Peyer's patch (tissue), 4 donors: Measurements from ENCODE around the gene MEF2C. TPM values are rescaled to one million over a fixed set of nuclear protein-coding genes. Genes with fewer than 3 reads are reported as not detected.

Experiments
- DNase-seq, 3 donors: peaks; one replicate each; pipeline ENCODE4 v3.0.0-alpha.2; 2017 to 2019
- H3K27ac ChIP-seq, 4 donors: fragments of 200-600 bp; sonication (generic); one replicate each; pipeline ENCODE4 v1.5.1; 2016 to 2019
- H3K27me3 ChIP-seq, 2 donors: fragments of 200-600 bp; sonication (generic); one replicate each; pipeline ENCODE4 v1.5.1; 2019
- H3K36me3 ChIP-seq, 3 donors: fragments of 200-600 bp; sonication (generic); one replicate each; pipeline ENCODE4 v1.5.1; 2016 to 2019
- H3K4me1 ChIP-seq, 4 donors: fragments of 200-600 bp; sonication (generic); one replicate each; pipeline ENCODE4 v1.5.1; 2016 to 2019
- H3K4me3 ChIP-seq, 4 donors: fragments of 200-600 bp; sonication (generic); 1 replicate in 3 of 4; 2 replicates in 1 of 4; pipeline ENCODE4 v1.5.1; 2016 to 2019; ENCODE audit warnings: mild to moderate bottlenecking in 1 of 4
- H3K9me3 ChIP-seq, 4 donors: fragments of 200-600 bp; sonication (generic); one replicate each; pipeline ENCODE4 v1.5.1; 2016 to 2019; ENCODE audit warnings: mild to moderate bottlenecking in 1 of 4
- POLR2A ChIP-seq, 2 donors: fragments of 450-650 bp; IDR thresholded peaks; one replicate each; pipeline ENCODE4 v1.5.1; 2017; ENCODE audit warnings: antibody characterized with exemption in 2 of 2, mild to moderate bottlenecking in 2 of 2, moderate library complexity in 2 of 2
- total RNA-seq, 4 donors: library from RNA; depleted of rRNA; stranded (reverse); fragments of >200 nt; gene quantifications; one replicate each; pipeline ENCODE4 v1.1.0, GENCODE V29; 2016
- TF ChIP-seq, protein P1 (sequence below), 6 experiments: fragments of 450-650 bp in 4 of 6; fragments of 200-600 bp in 2 of 6; sonication (generic) in 1 of 6; IDR thresholded peaks; one replicate each; pipeline ENCODE4 v1.5.1; 2017 to 2019; ENCODE audit warnings: antibody characterized with exemption in 6 of 6, mild to moderate bottlenecking in 3 of 6, moderate library complexity in 1 of 6

MEF2C gene
- total RNA-seq, 4 donors from 2014 or later = 5.4 to 137 (median 14.4) TPM

DNA sequence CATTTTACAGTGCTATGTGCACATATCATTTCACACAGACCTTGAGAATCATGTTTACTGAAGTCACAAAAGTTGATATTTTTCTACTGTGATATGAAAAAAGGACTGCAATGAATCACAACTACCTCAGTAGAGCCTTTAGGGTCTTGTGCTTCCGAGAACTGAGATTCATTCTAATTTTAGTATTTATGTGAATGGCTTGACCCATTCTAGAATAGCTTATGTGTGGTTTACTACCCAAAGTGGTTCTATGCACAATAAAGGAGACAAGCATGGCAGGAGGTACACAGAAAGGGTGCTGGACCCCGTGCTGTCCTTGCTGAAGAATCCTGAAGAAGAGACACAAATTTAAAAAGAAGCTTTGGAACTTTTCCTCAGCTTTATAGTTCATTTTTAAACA lies 28.2 kb downstream of the MEF2C start:
- Histone ChIP-seq H3K4me1 (no peaks in the 10 kb centered on the region), H3K4me3 (no peak overlapping the region), H3K27me3 (no peaks in the 10 kb centered on the region), H3K36me3 (no peaks in the 10 kb centered on the region), H3K9me3 (no peaks in the 10 kb centered on the region), H3K27ac (no peak overlapping the region)
- DNase-seq = no peak
- TF ChIP-seq POLR2A (IDR thresholded peaks at IDR 0.05) = no peak
- TF ChIP-seq, protein P1, sequence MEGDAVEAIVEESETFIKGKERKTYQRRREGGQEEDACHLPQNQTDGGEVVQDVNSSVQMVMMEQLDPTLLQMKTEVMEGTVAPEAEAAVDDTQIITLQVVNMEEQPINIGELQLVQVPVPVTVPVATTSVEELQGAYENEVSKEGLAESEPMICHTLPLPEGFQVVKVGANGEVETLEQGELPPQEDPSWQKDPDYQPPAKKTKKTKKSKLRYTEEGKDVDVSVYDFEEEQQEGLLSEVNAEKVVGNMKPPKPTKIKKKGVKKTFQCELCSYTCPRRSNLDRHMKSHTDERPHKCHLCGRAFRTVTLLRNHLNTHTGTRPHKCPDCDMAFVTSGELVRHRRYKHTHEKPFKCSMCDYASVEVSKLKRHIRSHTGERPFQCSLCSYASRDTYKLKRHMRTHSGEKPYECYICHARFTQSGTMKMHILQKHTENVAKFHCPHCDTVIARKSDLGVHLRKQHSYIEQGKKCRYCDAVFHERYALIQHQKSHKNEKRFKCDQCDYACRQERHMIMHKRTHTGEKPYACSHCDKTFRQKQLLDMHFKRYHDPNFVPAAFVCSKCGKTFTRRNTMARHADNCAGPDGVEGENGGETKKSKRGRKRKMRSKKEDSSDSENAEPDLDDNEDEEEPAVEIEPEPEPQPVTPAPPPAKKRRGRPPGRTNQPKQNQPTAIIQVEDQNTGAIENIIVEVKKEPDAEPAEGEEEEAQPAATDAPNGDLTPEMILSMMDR (IDR thresholded peaks at IDR 0.05) = no peak

DNA sequence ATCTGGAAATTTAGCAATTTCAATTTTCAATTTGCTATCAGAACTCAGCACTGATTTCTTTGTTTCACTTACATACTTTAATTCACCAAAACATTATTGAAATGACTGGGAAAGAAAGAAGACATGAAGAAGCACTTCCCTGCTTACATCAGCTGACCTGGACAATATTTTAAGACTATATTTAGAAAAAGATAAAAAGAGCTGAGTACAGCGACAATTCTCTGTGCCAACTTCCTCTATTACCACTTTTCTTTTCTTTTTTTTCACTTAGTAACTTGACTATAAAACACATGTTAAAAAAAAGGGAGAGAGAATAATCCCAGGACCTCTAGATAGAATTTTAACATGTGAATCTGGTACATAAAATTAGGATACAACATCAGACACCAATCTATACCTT lies 35.6 kb downstream of the MEF2C start:
- no peak for DNase-seq
- Histone ChIP-seq H3K27me3 (no peaks in the 10 kb centered on the region), H3K4me3 (no peak overlapping the region), H3K27ac (no peak overlapping the region), H3K4me1 (peaks cover 0 to 5% (median 0%) of the 10 kb centered on the region in 4 donors), H3K36me3 (no peaks in the 10 kb centered on the region), H3K9me3 (no peaks in the 10 kb centered on the region)
- TF ChIP-seq POLR2A (IDR thresholded peaks at IDR 0.05) = no peak
- TF ChIP-seq, protein P1 (IDR thresholded peaks at IDR 0.05) = no peak

DNA sequence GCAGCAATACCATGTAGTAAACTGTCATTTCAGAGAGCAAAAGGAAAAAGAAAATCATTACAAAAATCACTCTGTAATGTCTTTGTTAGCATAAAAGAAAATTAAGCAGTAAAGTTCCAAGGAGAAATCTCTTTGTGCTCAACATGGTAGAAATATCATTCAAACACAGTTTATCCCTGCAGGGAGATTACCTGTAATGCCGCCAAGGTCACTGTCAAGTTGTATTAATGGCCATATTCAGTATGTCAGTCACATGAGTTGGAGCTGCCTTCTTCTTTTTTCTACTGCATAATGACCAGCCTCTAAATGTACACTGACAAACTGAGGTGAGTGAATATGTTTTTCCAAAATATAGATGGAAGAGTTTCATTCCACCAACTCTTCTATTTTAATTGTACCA lies 36.5 kb downstream of the MEF2C start:
- Histone ChIP-seq H3K9me3 (no peaks in the 10 kb centered on the region), H3K36me3 (no peaks in the 10 kb centered on the region), H3K4me1 (peaks cover 0 to 5% (median 0%) of the 10 kb centered on the region in 4 donors), H3K4me3 (no peak overlapping the region), H3K27ac (no peak overlapping the region), H3K27me3 (no peaks in the 10 kb centered on the region)
- no peak for TF ChIP-seq POLR2A (IDR thresholded peaks at IDR 0.05)
- TF ChIP-seq, protein P1 (IDR thresholded peaks at IDR 0.05) = no peak
- no peak for DNase-seq

DNA sequence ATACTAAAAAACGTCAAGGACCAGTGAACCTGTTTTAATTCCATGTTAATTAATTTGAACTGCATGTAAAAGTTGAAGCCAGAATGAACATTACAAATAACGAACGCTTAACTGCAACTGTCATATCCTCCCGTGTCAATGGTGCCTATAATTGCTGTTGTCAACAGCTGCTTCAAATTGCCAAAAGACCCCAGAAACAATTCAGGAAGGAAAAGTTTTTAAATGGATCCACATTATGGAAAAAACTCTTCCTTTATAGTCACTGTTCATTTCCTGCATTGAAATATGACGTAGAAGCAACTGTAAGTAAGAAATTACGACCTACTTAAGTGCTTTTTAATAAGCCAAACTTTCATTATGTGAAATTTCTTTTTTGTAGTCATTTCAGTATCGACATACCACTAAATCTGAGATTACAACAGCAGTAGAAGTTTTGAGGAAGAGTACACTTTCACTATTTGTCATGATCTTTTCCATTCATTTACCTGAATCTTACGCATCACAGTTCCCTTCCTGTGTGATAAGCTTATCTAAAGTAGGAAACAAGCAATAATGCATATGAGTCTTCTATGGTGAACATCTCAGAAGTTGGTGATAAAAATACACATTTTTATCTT lies 37.8 kb downstream of the MEF2C start:
- Histone ChIP-seq H3K36me3 (no peaks in the 10 kb centered on the region), H3K4me1 (peaks cover 0 to 5% (median 0%) of the 10 kb centered on the region in 4 donors), H3K9me3 (no peaks in the 10 kb centered on the region), H3K27me3 (no peaks in the 10 kb centered on the region), H3K27ac (peak overlapping the region in 1 of 4 donors; percentile 6), H3K4me3 (no peak overlapping the region)
- TF ChIP-seq, protein P1 (IDR thresholded peaks at IDR 0.05) = no peak
- DNase-seq = no peak

DNA sequence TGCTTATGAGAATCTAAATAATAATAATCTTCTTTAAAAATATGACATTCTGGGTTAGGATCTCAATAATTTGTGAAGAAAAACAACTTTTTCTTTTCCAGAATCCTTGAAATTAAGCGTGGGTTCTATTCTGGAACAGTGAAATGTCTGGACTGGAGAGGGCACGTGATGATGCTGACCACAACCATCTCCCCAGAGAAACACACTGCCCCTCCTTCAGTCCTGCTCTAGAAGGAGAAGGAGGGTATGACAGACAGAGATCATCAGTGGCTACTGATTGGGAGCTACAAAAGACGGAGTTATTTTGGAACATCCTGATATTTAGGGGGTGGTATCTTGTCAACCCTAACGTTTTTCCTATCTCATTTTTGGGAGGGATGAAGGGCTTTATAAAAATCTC lies 40.2 kb downstream of the MEF2C start:
- Histone ChIP-seq H3K36me3 (no peaks in the 10 kb centered on the region), H3K27ac (no peak overlapping the region), H3K4me3 (no peak overlapping the region), H3K27me3 (no peaks in the 10 kb centered on the region), H3K4me1 (peaks cover 0 to 5% (median 0%) of the 10 kb centered on the region in 4 donors), H3K9me3 (no peaks in the 10 kb centered on the region)
- no peak for DNase-seq
- TF ChIP-seq POLR2A (IDR thresholded peaks at IDR 0.05) = no peak
- TF ChIP-seq, protein P1 (IDR thresholded peaks at IDR 0.05) = no peak

DNA sequence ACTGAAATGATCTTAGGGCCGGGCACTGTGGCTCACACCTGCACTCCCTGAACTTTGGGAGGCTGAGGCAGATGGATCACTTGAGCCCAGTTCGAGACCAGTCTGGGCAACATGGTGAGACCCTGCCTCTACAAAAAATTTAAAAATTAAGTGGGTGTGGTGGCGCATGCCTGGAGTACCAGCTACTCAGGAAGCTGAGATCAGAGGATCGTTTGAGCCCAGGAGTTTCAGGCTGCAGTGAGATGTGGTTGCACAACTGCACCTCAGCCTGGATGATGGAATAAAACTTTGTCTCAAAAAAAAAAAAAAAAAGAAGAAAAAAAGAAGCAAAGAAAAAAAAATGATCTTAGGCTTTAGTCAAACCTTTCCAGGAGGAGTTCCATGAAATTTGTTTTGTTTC lies 41.8 kb downstream of the MEF2C start:
- H3K36me3 ChIP-seq = no peaks in the 10 kb centered on the region
- DNase-seq = no peak
- no peak overlapping the region for H3K4me3 ChIP-seq
- no peaks in the 10 kb centered on the region for H3K9me3 ChIP-seq
- H3K4me1 ChIP-seq = peaks cover 0 to 9% (median 0%) of the 10 kb centered on the region in 4 donors
- no peak overlapping the region for H3K27ac ChIP-seq
- TF ChIP-seq, protein P1 (IDR thresholded peaks at IDR 0.05) = no peak
- no peak for TF ChIP-seq POLR2A (IDR thresholded peaks at IDR 0.05)
- no peaks in the 10 kb centered on the region for H3K27me3 ChIP-seq
